Medulla oblongata (tissue), 1 donor: ENCODE results near the gene RFC4.
A peak's percentile ranks its signal among the peaks of the same experiment; 100 is the strongest.
"Not testable (repeated sequence)": the region's sequence is repeated elsewhere in the genome, so short reads cannot be mapped to it uniquely, and the experiment has no call there.

Source experiments
- DNase-seq: peaks from one replicate; pipeline ENCODE4 v3.0.0-alpha.2; 2015; ENCODE audit errors: extremely low spot score

The RFC4 gene

GRCh38 chr3:186824430-186825139, 18.3 kb upstream of the RFC4 start:
- DNase-seq = no peak

GRCh38 chr3:186823386-186823785, 17.1 kb upstream of the RFC4 start:
- DNase-seq = no peak

DNA sequence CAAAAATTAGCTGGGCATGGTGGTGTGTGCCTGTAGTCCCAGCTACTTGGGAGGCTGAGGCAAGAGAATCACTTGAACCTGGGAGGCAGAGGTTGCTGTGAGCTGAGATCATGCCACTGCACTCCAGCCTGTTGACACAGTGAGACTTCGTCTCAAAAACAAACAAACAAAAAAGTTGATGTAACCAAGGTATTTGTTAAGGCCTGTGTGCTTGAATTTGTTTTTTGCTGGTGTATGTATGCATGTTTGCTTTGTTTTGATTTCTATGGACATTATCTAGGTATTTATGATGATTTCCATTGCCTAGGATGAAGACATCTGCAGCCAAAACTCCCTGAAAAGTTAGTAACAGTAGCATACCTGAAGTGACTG, 16.1 kb upstream of the RFC4 start:
- DNase-seq = not testable (repeated sequence)

DNA sequence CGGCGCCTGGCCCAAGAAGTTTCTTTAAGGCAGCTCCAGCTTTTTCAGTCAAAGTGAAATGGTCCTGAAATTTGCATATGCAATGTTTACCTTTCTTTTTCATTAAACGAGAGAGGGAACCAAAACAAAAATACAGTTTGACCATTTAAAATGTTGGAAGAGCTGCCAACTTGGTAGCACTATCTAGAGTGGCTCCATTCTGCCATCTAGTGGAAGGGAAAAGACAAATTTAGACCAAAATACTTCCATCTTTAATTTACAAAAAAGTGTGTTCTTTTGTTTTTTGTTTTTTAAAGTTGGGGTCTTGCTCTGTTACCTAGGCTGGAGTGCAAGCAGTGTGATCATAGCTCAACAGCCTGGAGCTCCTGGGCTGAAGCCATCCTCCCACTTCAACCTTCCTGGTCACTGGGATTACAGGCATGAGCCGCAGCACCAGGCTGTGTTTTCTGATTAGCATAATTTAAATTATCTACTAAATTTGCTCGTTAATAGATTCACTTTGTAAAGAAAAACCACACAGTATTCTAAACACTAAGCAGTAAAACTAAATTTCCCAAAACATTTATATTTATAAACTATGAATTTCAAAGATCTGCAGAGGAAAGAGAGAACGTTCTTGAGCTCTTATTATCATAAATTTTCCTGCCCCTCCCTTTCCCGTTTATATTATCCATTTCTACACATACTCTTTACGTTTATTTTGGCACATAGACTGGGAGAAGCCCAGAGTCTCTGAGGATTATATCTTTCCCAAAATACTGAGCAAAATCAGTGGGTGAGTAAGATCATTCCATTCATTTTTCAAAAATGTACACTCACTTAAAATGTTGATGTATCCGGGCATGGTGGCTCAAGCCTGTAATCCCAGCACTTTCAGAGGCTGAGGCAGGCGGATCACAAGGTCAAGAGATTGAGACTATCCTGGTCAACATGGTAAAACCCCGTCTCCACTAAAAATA, 15.4 kb upstream of the RFC4 start:
- DNase-seq = peak; percentile 73

GRCh38 chr3:186818956-186819355, 12.7 kb upstream of the RFC4 start:
- no peak for DNase-seq

- no peak for DNase-seq
Measured at GRCh38 chr3:186818516-186818915, 12.2 kb upstream of the RFC4 start.

- no peak for DNase-seq
Measured at GRCh38 chr3:186815435-186815834, 9.2 kb upstream of the RFC4 start.

DNA sequence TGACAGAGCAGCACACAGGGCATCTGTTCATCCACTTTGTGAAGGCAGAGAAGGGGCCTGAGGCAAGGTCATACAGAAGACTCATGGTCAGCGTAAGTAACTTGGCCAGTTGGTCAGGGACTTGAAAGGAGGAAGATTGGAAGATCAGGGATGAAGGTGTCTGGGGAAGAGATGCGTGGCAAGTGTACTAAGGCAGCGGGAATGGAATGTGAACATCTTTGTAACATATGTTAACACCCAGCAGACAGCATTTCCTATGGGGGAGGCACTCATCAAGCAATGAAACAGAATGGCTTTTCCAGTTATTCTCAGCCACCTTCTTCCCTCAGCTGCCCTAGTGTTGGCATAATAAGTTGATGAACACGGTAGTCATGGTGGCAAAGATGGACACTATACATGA, 7.8 kb upstream of the RFC4 start:
- DNase-seq = no peak

- DNase-seq = not testable (repeated sequence)
Measured at GRCh38 chr3:186811313-186811712, 5.0 kb upstream of the RFC4 start.

- no peak for DNase-seq
Measured at GRCh38 chr3:186810336-186810996, 4.2 kb upstream of the RFC4 start.

- DNase-seq = no peak
Measured at GRCh38 chr3:186807231-186807630, 949 bp upstream of the RFC4 start.

DNA sequence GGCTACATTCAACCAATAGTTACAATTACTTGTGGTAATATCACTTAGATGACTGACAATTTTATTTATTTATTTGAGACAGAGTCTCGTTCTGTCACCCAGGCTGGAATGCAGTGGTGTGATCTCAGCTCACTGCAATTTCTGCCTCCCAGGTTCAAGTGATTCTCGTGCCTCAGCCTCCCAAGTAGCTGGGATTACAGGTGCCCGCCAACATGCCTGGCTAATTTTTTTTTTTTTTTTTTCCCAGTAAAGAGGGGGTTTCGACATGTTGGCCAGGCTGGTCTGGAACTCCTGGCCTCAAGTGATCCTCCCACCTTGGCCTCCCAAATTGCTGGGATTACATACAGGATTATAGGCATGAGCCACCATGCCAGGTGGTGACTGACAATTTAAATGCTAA, 2.8 kb downstream of the RFC4 start:
- not testable (repeated sequence) for DNase-seq

DNA sequence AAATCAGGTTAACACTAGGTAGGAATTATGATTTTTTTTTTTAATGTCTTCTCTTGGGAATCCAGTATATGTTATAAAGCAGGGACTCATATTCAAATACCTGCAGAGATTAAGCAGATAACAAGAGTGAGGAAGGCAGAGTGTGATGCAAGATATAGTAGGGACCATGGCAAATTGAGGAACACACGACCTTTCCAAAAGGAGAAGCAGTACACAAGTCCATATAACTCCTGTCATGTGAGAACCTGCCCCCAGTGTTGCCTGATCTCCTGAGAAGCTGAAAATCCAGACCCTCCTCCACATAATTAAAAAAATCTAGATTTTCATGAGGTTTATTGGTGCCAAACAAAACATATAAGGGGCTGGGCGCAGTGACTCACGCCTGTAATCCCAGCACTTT, 3.6 kb downstream of the RFC4 start:
- no peak for DNase-seq

DNA sequence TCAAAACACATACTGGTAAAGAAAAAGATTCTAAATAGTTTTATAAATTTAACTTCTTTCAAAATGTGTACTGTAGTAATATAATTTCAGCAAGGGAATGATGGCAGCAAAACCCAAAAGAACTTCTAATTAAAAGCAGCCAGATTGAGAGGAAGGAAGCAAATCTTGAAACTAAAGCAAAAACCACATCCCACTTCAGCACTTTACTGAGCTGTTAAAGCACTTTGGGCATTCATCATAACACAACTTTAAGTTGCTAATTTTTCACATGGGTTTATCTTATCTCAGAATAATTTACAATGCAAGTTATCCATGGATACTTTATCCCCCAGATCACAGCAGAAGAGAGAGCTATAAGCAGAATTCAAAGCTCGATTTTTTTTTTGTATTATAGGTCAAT, 6.0 kb downstream of the RFC4 start:
- no peak for DNase-seq

- no peak for DNase-seq
Measured at GRCh38 chr3:186798239-186798874, 7.9 kb downstream of the RFC4 start.

GRCh38 chr3:186790261-186790981, 15.9 kb downstream of the RFC4 start:
- no peak for DNase-seq

- no peak for DNase-seq
Measured at GRCh38 chr3:186789554-186790260, 16.6 kb downstream of the RFC4 start.

DNA sequence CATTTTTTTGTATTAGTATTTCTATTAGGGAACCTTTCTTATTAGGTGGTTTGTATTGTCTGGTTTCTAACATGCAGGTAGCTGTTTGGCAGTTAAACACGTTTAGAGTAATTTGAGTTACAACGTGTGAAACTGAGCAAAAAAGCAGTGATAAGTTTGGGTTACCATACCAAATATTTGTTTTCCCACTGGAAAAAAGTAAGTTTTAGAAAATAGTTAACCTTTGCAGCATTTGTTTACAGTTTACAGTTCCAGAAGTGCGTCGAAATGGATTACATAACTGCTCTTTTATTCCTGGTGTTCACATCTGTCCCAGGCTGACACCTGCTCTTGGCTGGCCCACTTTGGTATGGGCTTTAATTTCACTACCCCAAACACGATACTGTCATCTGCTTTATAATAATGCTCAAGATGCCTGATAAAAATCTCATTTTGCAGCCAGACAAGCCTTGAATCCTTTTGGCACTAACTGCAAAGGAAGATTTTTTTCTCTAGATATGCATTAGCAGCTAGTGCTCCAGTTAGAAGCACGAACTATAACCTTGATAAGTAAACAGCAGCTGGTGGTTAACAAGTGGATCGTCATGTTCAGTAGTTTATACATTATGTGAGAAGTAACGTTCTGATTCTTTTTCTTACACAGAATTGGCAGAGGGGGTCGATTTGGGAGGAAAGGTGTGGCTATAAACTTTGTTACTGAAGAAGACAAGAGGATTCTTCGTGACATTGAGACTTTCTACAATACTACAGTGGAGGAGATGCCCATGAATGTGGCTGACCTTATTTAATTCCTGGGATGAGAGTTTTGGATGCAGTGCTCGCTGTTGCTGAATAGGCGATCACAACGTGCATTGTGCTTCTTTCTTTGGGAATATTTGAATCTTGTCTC, 17.6 kb downstream of the RFC4 start:
- no peak for DNase-seq

GRCh38 chr3:186787642-186788481, 18.4 kb downstream of the RFC4 start:
- DNase-seq = no peak
